HepG2 (cell line): Measurements from ENCODE around the gene TMEM121. TPM values are rescaled to one million over a fixed set of nuclear protein-coding genes. Genes with fewer than 3 reads are reported as not detected.

Experiments
- CHCHD3 ChIP-seq: sonication (generic); formaldehyde crosslinking; IDR thresholded peaks from 2 replicates; pipeline ENCODE4 v1.8.0; 2022; ENCODE audit warnings: mild to moderate bottlenecking, missing genetic modification reagents, moderate library complexity
- FOXM1 ChIP-seq: sonication (generic); formaldehyde crosslinking; IDR thresholded peaks from 2 replicates; pipeline ENCODE4 v1.5.0; 2020; ENCODE audit warnings: missing genetic modification reagents
- GATAD2A ChIP-seq: IDR thresholded peaks from 2 replicates; pipeline ENCODE4 v1.6.1; 2016
- HBP1 ChIP-seq: IDR thresholded peaks from 2 replicates; pipeline ENCODE4 v1.6.1; 2016; ENCODE audit warnings: low read depth, control low read depth
- HDAC1 ChIP-seq: sonication (generic); formaldehyde crosslinking; IDR thresholded peaks from 2 replicates; pipeline ENCODE4 v1.5.1; 2020; ENCODE audit warnings: mild to moderate bottlenecking, missing genetic modification reagents
- KDM1A ChIP-seq: IDR thresholded peaks from 2 replicates; pipeline ENCODE4 v1.6.1; 2016; ENCODE audit warnings: missing compliant biosample characterization
- KDM5A ChIP-seq: fragments of 200-600 bp; sonication (generic); IDR thresholded peaks from 2 replicates; pipeline ENCODE4 v1.7.0; 2018; ENCODE audit warnings: antibody characterized with exemption, mild to moderate bottlenecking, low read length, borderline replicate concordance
- KLF13 ChIP-seq: sonication (generic); formaldehyde crosslinking; IDR thresholded peaks from 2 replicates; pipeline ENCODE4 v1.4.0; 2020; ENCODE audit warnings: mild to moderate bottlenecking, missing genetic modification reagents
- NR2C2 ChIP-seq: sonication (generic); formaldehyde crosslinking; IDR thresholded peaks from 2 replicates; pipeline ENCODE4 v1.4.0; 2020; ENCODE audit warnings: missing genetic modification reagents, mild to moderate bottlenecking, moderate library complexity, borderline replicate concordance
- RELA ChIP-seq: sonication (generic); formaldehyde crosslinking; IDR thresholded peaks from 2 replicates; pipeline ENCODE4 v1.4.0; 2020; ENCODE audit warnings: missing genetic modification reagents
- SP1 ChIP-seq, 2 experiments: fragments of 450-650 bp in 1 of 2; sonication (generic) in 1 of 2; formaldehyde crosslinking in 1 of 2; IDR thresholded peaks; 2 replicates each; pipeline versions ENCODE4 v1.4.0 to v1.6.1; 2016 to 2020; ENCODE audit warnings: missing genetic modification reagents in 1 of 2
- TOPORS ChIP-seq: sonication (generic); formaldehyde crosslinking; IDR thresholded peaks from 2 replicates; pipeline ENCODE4 v1.8.0; 2023; ENCODE audit warnings: mild to moderate bottlenecking, missing genetic modification reagents
- TP53 ChIP-seq: sonication (generic); formaldehyde crosslinking; conservative IDR thresholded peaks from 2 replicates; pipeline ENCODE4 v1.4.0; 2020; ENCODE audit warnings: missing genetic modification reagents
- ZNF235 ChIP-seq: sonication (generic); formaldehyde crosslinking; IDR thresholded peaks from 2 replicates; pipeline ENCODE4 v1.8.1; 2023; ENCODE audit warnings: mild to moderate bottlenecking, missing genetic modification reagents, borderline replicate concordance
- ZNF253 ChIP-seq: sonication (generic); formaldehyde crosslinking; IDR thresholded peaks from 2 replicates; pipeline ENCODE4 v1.8.0; 2022; ENCODE audit warnings: mild to moderate bottlenecking, missing genetic modification reagents, borderline replicate concordance
- ZNF430 ChIP-seq: sonication (generic); formaldehyde crosslinking; IDR thresholded peaks from 2 replicates; pipeline ENCODE4 v1.9.0; 2021; ENCODE audit warnings: mild to moderate bottlenecking, missing genetic modification reagents
- ZNF451 ChIP-seq: sonication (generic); formaldehyde crosslinking; IDR thresholded peaks from 2 replicates; pipeline ENCODE4 v1.5.0; 2020; ENCODE audit warnings: mild to moderate bottlenecking, missing genetic modification reagents
- ZNF567 ChIP-seq: sonication (generic); formaldehyde crosslinking; IDR thresholded peaks from 2 replicates; pipeline ENCODE4 v1.8.1; 2023; ENCODE audit warnings: mild to moderate bottlenecking, missing genetic modification reagents, borderline replicate concordance
- ZNF644 ChIP-seq: IDR thresholded peaks from 2 replicates; pipeline ENCODE4 v1.6.1; 2016; ENCODE audit warnings: low read depth
- ZNF703 ChIP-seq: sonication (generic); formaldehyde crosslinking; IDR thresholded peaks from 2 replicates; pipeline ENCODE4 v1.5.1; 2020; ENCODE audit warnings: missing genetic modification reagents, mild to moderate bottlenecking, moderate library complexity, borderline replicate concordance
- ZNF777 ChIP-seq: sonication (generic); formaldehyde crosslinking; IDR thresholded peaks from 2 replicates; pipeline ENCODE4 v1.4.0; 2020; ENCODE audit warnings: missing genetic modification reagents
- polyA plus RNA-seq, 8 experiments: library from polyadenylated mRNA; depleted of rRNA in 3 of 8; stranded (reverse) in 7 of 8; unstranded in 1 of 8; fragments of >200 nt; fragmentation: Illumina TruSeq in 4 of 8; extraction: Trizol in 4 of 8; gene quantifications; 2 replicates each; pipeline versions ENCODE4 v1.2.1 to v1.2.3, GENCODE V29; 2011 to 2016; ENCODE audit warnings: low read depth in 4 of 8, missing spikeins in 1 of 8, mixed read lengths in 1 of 8; ENCODE audit not compliant: insufficient read depth in 1 of 8
- total RNA-seq, 5 experiments: library from RNA; depleted of rRNA; stranded (reverse); fragments of >200 nt; fragmentation: Illumina TruSeq; extraction: Trizol; gene quantifications; 2 replicates each; pipeline ENCODE4 v1.2.3, GENCODE V29; 2016; ENCODE audit warnings: low read depth in 1 of 5
- TF ChIP-seq, protein P1 (sequence below): sonication (generic); formaldehyde crosslinking; IDR thresholded peaks from 2 replicates; pipeline ENCODE4 v1.5.1; 2020; ENCODE audit warnings: mild to moderate bottlenecking, missing genetic modification reagents
- TF ChIP-seq, protein P2 (sequence below): sonication (generic); formaldehyde crosslinking; IDR thresholded peaks from 2 replicates; pipeline ENCODE4 v1.8.1; 2023; ENCODE audit warnings: mild to moderate bottlenecking, inconsistent platforms, moderate library complexity, missing genetic modification reagents, borderline replicate concordance
- TF ChIP-seq, protein P3 (sequence below): sonication (generic); formaldehyde crosslinking; IDR thresholded peaks from 2 replicates; pipeline ENCODE4 v1.8.1; 2023; ENCODE audit warnings: mild to moderate bottlenecking, missing genetic modification reagents

TMEM121 gene
- total and polyA plus RNA-seq, 2 of the 13 experiments (the other 11 are each of a cell fraction or from before 2014, with no cell fraction given), result 6.6 to 19.0 TPM

DNA sequence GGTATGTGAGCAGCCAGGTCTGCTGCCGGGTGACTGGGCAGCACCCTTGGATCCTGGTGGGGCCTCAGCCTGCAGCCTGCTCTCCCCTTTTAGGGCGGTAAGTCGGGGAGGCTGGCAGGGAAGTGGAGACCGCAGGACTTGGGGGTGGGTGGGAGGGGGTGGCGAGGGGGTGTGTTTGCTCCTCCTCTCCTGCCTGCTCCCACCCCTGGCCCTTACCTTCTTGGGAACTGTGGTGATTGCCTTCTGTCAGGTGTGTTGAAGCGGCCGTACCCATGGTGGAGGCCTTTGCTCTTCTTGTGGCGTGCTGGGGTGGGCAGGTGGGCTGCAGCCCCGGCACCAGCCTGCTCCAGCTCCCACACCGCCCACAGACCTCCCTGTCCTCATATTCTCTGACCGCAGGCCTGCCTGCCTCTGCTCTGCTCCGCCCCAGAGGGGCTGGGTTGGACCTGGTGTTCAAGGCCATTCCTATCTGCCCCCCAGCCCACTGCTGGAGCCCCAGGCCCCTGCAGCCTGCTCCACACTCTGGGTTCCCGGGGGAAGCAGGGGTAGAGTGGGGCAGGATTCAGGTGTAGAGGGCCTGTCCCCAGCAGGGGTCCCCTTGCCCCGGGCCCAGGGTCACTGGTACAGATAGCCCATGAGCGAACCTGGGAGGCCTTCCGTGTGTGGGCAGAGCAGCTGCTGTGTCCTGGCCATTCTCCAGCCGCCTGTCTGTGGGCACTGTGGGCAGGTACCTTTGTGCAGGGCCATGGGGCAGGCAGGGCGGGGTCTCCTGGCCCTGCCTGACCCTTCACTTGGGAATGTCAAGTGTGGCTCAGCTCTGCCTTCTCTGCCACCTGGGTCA lies 30.2 kb upstream of the TMEM121 start (continued):
- TF ChIP-seq, protein P1, sequence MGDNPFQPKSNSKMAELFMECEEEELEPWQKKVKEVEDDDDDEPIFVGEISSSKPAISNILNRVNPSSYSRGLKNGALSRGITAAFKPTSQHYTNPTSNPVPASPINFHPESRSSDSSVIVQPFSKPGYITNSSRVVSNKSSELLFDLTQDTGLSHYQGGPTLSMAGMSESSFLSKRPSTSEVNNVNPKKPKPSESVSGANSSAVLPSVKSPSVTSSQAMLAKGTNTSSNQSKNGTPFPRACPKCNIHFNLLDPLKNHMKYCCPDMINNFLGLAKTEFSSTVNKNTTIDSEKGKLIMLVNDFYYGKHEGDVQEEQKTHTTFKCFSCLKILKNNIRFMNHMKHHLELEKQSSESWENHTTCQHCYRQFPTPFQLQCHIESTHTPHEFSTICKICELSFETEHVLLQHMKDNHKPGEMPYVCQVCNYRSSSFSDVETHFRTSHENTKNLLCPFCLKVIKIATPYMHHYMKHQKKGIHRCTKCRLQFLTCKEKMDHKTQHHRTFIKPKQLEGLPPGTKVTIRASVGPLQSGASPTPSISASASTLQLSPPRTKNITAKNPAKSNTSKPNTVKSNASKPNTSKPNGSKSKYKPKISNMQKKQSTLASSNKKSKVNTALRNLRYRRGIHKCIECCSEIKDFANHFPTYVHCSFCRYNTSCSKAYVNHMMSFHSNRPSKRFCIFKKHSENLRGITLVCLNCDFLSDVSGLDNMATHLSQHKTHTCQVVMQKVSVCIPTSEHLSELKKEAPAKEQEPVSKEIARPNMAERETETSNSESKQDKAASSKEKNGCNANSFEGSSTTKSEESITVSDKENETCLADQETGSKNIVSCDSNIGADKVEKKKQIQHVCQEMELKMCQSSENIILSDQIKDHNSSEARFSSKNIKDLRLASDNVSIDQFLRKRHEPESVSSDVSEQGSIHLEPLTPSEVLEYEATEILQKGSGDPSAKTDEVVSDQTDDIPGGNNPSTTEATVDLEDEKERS, result no peak
- TF ChIP-seq HBP1 (0 out of 2 replicates have a peak, but pooled peaks have one; percentile 37), ZNF253 (CRISPR knock-in tag) (0 out of 2 replicates have a peak, but pooled peaks have one; percentile 28), TP53 (no peak), KDM5A (no peak), ZNF644 (CRISPR knock-in tag) (no peak), TOPORS (CRISPR knock-in tag) (no peak), KDM1A (CRISPR knock-in tag) (0 out of 2 replicates have a peak, but pooled peaks have one; percentile 11), HDAC1 (CRISPR knock-in tag) (peak; percentile 81), GATAD2A (CRISPR knock-in tag) (peak; percentile 84), ZNF430 (CRISPR knock-in tag) (peak; percentile 58; the same call in 1 of the 2 replicates), ZNF567 (CRISPR knock-in tag) (0 out of 2 replicates have a peak, but pooled peaks have one; percentile 37), SP1 (IDR thresholded peaks at IDR 0.05) (no peak), SP1 (CRISPR knock-in tag; IDR thresholded peaks at IDR 0.05) (peak; percentile 25; the same call in 1 of the 2 replicates), ZNF703 (CRISPR knock-in tag) (no peak), ZNF777 (CRISPR knock-in tag) (peak; percentile 16; the same call in 1 of the 2 replicates), CHCHD3 (CRISPR knock-in tag) (no peak), FOXM1 (CRISPR knock-in tag) (no peak), ZNF235 (CRISPR knock-in tag) (no peak), KLF13 (CRISPR knock-in tag) (no peak), RELA (CRISPR knock-in tag) (no peak), ZNF451 (CRISPR knock-in tag) (peak; percentile 78; the same call in 1 of the 2 replicates), NR2C2 (CRISPR knock-in tag) (peak; percentile 53; the same call in 1 of the 2 replicates)
- TF ChIP-seq, protein P2, sequence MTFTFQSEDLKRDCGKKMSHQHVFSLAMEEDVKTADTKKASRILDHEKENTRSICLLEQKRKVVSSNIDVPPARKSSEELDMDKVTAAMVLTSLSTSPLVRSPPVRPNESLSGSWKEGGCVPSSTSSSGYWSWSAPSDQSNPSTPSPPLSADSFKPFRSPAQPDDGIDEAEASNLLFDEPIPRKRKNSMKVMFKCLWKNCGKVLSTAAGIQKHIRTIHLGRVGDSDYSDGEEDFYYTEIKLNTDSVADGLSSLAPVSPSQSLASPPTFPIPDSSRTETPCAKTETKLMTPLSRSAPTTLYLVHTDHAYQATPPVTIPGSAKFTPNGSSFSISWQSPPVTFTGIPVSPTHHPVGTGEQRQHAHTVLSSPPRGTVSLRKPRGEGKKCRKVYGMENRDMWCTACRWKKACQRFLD (CRISPR knock-in tag), result no peak
- TF ChIP-seq, protein P3, sequence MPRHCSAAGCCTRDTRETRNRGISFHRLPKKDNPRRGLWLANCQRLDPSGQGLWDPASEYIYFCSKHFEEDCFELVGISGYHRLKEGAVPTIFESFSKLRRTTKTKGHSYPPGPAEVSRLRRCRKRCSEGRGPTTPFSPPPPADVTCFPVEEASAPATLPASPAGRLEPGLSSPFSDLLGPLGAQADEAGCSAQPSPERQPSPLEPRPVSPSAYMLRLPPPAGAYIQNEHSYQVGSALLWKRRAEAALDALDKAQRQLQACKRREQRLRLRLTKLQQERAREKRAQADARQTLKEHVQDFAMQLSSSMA (CRISPR knock-in tag), result peak; percentile 41; the same call in 1 of the 2 replicates
